Mesodermal cell (in vitro differentiated cells): Measurements from ENCODE around the gene ZNF536.
"Not testable (repeated sequence)": the region's sequence is repeated elsewhere in the genome, so short reads cannot be mapped to it uniquely, and the experiment has no call there.

Source experiments
- H3K27ac ChIP-seq: 2 replicates; pipeline ENCODE4 v1.7.0; 2013; ENCODE audit warnings: mild to moderate bottlenecking, low read depth, low read length, moderate library complexity; ENCODE audit not compliant: severe bottlenecking
- H3K36me3 ChIP-seq: 2 replicates; pipeline ENCODE4 v1.7.1; 2013; ENCODE audit warnings: mild to moderate bottlenecking, low read length, moderate library complexity; ENCODE audit not compliant: control insufficient read depth, insufficient read depth
- H3K4me1 ChIP-seq: one replicate; pipeline ENCODE4 v1.7.1; 2013; ENCODE audit warnings: mild to moderate bottlenecking, low read length; ENCODE audit not compliant: insufficient read depth, control insufficient read depth, poor library complexity, severe bottlenecking
- H3K4me3 ChIP-seq: 2 replicates; pipeline ENCODE4 v1.7.0; 2013; ENCODE audit warnings: low read length, control low read depth, mild to moderate bottlenecking; ENCODE audit not compliant: insufficient read depth, poor library complexity, severe bottlenecking; ENCODE audit errors: extremely low read depth
- H3K9me3 ChIP-seq: 2 replicates; pipeline ENCODE4 v1.7.1; 2013; ENCODE audit warnings: mild to moderate bottlenecking, low read length, moderate library complexity; ENCODE audit not compliant: control insufficient read depth
- WGBS, 2 experiments: methylation state at CpG; one replicate each; pipeline ENCODE4 v1.1.5; 2013; ENCODE audit warnings: missing lambda C conversion rate in 2 of 2; ENCODE audit not compliant: insufficient coverage in 2 of 2; 5-methylcytosine and 5-hydroxymethylcytosine counted together

Gene ZNF536

DNA sequence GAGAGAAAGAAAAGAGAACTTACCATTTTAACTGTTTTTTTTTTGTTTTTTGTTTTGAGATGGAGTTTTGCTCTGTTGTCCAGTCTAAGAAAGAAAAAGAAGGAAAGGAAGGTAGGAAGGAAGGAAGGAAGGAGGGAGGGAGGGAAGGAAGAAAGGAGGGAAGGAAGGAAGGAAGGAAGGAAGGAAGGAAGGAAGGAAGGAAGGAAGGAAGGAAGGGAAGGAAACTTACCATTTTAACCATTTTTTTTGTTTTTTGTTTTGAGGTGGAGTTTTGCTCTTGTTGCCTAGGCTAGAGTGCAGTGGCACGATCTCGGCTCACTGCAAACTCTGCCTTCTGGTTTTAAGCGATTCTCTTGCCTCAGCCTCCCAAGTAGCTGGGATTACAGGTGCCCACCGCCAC, 94.4 kb downstream of the ZNF536 start:
- not testable (repeated sequence) for H3K9me3 ChIP-seq, H3K27ac ChIP-seq, H3K4me3 ChIP-seq, H3K4me1 ChIP-seq, H3K36me3 ChIP-seq
- WGBS, 2 experiments = 87 to 94% methylated on average over 3 to 4 of the region's 4 CpGs

DNA sequence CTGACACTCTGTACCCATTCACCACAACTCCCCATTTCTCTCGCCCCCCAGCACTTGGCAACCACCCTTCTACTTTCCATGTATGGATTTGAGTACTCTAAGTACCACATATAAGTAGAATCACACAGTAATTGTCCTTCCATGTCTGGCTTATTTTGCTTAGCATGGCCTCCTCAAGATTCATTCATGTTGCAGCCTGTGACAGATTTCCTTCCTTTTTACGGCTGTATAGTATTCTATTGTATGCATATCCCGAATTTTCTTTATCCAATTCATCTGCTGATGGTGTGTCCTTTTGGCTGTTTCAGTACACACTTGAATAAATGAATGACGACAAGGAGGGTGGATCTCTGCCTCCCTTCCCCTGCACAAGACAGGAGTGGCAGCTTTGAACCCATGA, 95.1 kb downstream of the ZNF536 start:
- H3K4me3 ChIP-seq = no peak overlapping the region
- no peaks in the 10 kb centered on the region for H3K36me3 ChIP-seq
- H3K4me1 ChIP-seq = no peaks in the 10 kb centered on the region
- WGBS, 2 experiments = 94 to 100% methylated on average over 1 to 2 of the region's 4 CpGs
- no peaks in the 10 kb centered on the region for H3K9me3 ChIP-seq
- no peak overlapping the region for H3K27ac ChIP-seq

GRCh38 chr19:30469774-30470173, 97.6 kb downstream of the ZNF536 start:
- 67 to 75% methylated on average over 2 to 3 of the region's 5 CpGs for WGBS, 2 experiments
- Histone ChIP-seq H3K9me3 (no peaks in the 10 kb centered on the region), H3K4me3 (no peak overlapping the region), H3K27ac (no peak overlapping the region), H3K36me3 (no peaks in the 10 kb centered on the region), H3K4me1 (no peaks in the 10 kb centered on the region)

GRCh38 chr19:30471441-30471840, 99.3 kb downstream of the ZNF536 start:
- Histone ChIP-seq H3K4me3 (no peak overlapping the region), H3K4me1 (no peaks in the 10 kb centered on the region), H3K9me3 (no peaks in the 10 kb centered on the region), H3K27ac (no peak overlapping the region), H3K36me3 (no peaks in the 10 kb centered on the region)
- WGBS, 2 experiments = 82 to 94% methylated on average over 3 to 4 of the region's 4 CpGs

- WGBS, 2 experiments = 81 to 98% methylated on average over 5 of the region's 5 CpGs
- Histone ChIP-seq H3K4me3 (no peak overlapping the region), H3K27ac (no peak overlapping the region), H3K36me3 (no peaks in the 10 kb centered on the region), H3K9me3 (no peaks in the 10 kb centered on the region), H3K4me1 (no peaks in the 10 kb centered on the region)
Observed at GRCh38 chr19:30473334-30473867, 101.2 kb downstream of the ZNF536 start.

GRCh38 chr19:30476997-30477396, 104.8 kb downstream of the ZNF536 start:
- Histone ChIP-seq H3K9me3 (no peaks in the 10 kb centered on the region), H3K36me3 (no peaks in the 10 kb centered on the region), H3K4me1 (peaks cover 3% of the 10 kb centered on the region), H3K4me3 (no peak overlapping the region), H3K27ac (no peak overlapping the region)
- WGBS, 2 experiments = no CpG with 5 or more reads among the region's 2 CpGs

DNA sequence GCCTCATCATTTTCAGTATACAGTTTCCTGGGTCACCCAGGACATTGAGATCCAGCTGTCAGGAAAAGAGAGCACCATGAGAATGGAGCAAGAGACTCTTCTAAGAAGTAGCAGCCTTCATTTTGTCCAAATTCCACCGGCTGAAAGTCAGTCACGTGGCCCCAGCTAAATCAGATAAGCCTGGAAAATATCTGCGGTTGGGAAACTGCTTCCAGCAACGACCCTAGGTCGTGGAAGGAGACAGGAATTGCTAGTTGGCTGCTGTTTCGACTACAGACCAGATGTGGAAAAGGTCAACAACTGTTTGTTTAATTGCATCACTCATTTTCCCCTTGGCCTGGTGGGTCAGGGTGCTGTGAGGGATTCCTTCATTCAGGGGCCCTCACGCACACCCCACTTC, 107.0 kb downstream of the ZNF536 start:
- Histone ChIP-seq H3K27ac (no peak overlapping the region), H3K4me1 (peaks cover 3% of the 10 kb centered on the region), H3K4me3 (no peak overlapping the region), H3K36me3 (no peaks in the 10 kb centered on the region), H3K9me3 (no peaks in the 10 kb centered on the region)
- WGBS, 2 experiments = 83 to 84% methylated on average over 7 of the region's 7 CpGs

GRCh38 chr19:30480097-30480496, 107.9 kb downstream of the ZNF536 start:
- WGBS, 2 experiments = 84 to 100% methylated on average over 2 to 4 of the region's 6 CpGs
- Histone ChIP-seq H3K36me3 (no peaks in the 10 kb centered on the region), H3K27ac (no peak overlapping the region)

DNA sequence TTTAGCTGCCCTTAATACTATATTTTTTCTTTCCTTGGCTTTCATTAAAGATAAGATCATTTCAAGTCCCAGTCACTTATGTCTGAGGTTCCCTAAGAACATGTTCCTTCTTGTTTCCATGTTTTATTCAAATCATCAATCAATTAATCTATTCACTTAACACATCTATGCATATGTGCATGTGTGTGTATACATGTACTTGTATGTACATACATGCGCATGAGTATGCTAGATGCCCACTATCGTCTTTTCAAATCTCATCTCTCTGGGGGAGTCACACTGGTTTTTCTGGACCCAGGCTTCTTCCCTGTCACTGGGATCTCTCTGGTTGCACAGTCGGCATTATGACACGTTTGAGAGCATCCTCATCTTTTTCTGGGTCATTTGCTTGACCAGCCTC, 108.9 kb downstream of the ZNF536 start:
- 92 to 94% methylated on average over 2 to 4 of the region's 4 CpGs for WGBS, 2 experiments
- Histone ChIP-seq H3K36me3 (no peaks in the 10 kb centered on the region), H3K9me3 (no peaks in the 10 kb centered on the region), H3K4me1 (peaks cover 3% of the 10 kb centered on the region), H3K4me3 (no peak overlapping the region), H3K27ac (no peak overlapping the region)

More at GRCh38 chr19:30480097-30480496, 107.9 kb downstream of the ZNF536 start:
- no peaks in the 10 kb centered on the region for H3K9me3 ChIP-seq
- peaks cover 3% of the 10 kb centered on the region for H3K4me1 ChIP-seq
- H3K4me3 ChIP-seq = no peak overlapping the region

- WGBS, 2 experiments = 92 to 96% methylated on average over 2 to 4 of the region's 6 CpGs
- Histone ChIP-seq H3K36me3 (no peaks in the 10 kb centered on the region), H3K4me3 (no peak overlapping the region), H3K27ac (no peak overlapping the region), H3K9me3 (no peaks in the 10 kb centered on the region), H3K4me1 (peaks cover 3% of the 10 kb centered on the region)
Observed at GRCh38 chr19:30481823-30482222, 109.6 kb downstream of the ZNF536 start.

DNA sequence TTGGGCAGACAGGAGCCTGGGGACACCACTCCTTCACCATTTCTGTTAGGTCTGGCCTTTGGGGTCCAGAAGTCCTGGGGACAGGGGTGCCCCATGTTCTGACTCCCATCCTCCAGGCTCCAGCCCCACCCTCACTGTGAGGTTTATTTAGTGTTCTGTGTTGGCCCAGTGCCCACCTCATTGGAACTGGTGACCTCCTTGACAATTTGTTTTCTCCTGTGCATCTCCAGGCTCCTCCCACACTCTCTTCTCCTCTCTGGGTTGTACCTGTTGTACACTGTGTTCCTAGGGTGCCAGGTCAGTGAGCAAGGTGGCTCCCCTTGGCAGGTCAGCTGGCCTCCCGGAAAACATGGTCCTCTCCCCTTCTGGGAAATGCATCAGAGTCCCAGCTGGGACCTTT, 110.8 kb downstream of the ZNF536 start:
- Histone ChIP-seq H3K36me3 (no peaks in the 10 kb centered on the region), H3K4me1 (peaks cover 3% of the 10 kb centered on the region), H3K27ac (no peak overlapping the region), H3K4me3 (no peak overlapping the region), H3K9me3 (no peaks in the 10 kb centered on the region)
- WGBS, 2 experiments = 77 to 89% methylated on average over 1 of the region's 1 CpG
